ENCODE measurements around the gene WDR83. TPM values are rescaled to one million over a fixed set of nuclear protein-coding genes. Genes with fewer than 3 reads are reported as not detected.

WDR83 gene
- total and polyA plus RNA-seq, 4 donors, result 7.9 to 15.8 (median 11.8) TPM

GRCh38 chr19:12623361-12624031, 43.1 kb upstream of the WDR83 start:
- DNase-seq, result no peak
- ATAC-seq (ENCODE audit: insufficient read depth, low FRiP score), result no peak
- H3K4me3 ChIP-seq, result no peak overlapping the region
- no peak overlapping the region for H3K27ac ChIP-seq (ENCODE audit: low read depth in 1 of 2, low read length in 1 of 2)
- no peak overlapping the region for H3K9ac ChIP-seq (ENCODE audit: insufficient read depth in 1 of 2, low read length in 2 of 2)
- WGBS, 2 donors, result 94 to 95% methylated on average over 4 of the region's 4 CpGs
- no peaks in the 10 kb centered on the region for H3K27me3 ChIP-seq (ENCODE audit: control insufficient read depth in 3 of 3, insufficient read depth in 3 of 3, low read length in 2 of 3)
- H3K9me3 ChIP-seq (ENCODE audit: control insufficient read depth in 4 of 4, insufficient read depth in 3 of 4, low read length in 3 of 4), result peaks cover 0 to 15% (median 12%) of the 10 kb centered on the region in 4 donors
- H3K36me3 ChIP-seq (ENCODE audit: control insufficient read depth in 4 of 4, insufficient read depth in 4 of 4, low read length in 4 of 4), result peaks cover 22 to 37% (median 26%) of the 10 kb centered on the region in 4 donors
- no peak for TF ChIP-seq CTCF (IDR thresholded peaks at IDR 0.05; ENCODE audit: control extremely low read depth, extremely low read depth)
- peaks cover 0 to 1% (median 0%) of the 10 kb centered on the region in 5 donors for H3K4me1 ChIP-seq (ENCODE audit: control insufficient read depth in 5 of 5, insufficient read depth in 5 of 5, low read length in 5 of 5)

GRCh38 chr19:12626958-12627357, 39.6 kb upstream of the WDR83 start:
- TF ChIP-seq CTCF (IDR thresholded peaks at IDR 0.05; ENCODE audit: control extremely low read depth, extremely low read depth), result no peak
- H3K9ac ChIP-seq (ENCODE audit: insufficient read depth in 1 of 2, low read length in 2 of 2), result no peak overlapping the region
- no peak for DNase-seq
- no peaks in the 10 kb centered on the region for H3K4me1 ChIP-seq (ENCODE audit: control insufficient read depth in 5 of 5, insufficient read depth in 5 of 5, low read length in 5 of 5)
- 82 to 94% methylated on average over 8 of the region's 8 CpGs for WGBS, 2 donors
- H3K36me3 ChIP-seq (ENCODE audit: control insufficient read depth in 4 of 4, insufficient read depth in 4 of 4, low read length in 4 of 4), result peaks cover 28 to 53% (median 34%) of the 10 kb centered on the region in 4 donors
- no peaks in the 10 kb centered on the region for H3K27me3 ChIP-seq (ENCODE audit: control insufficient read depth in 3 of 3, insufficient read depth in 3 of 3, low read length in 2 of 3)
- no peak overlapping the region for H3K4me3 ChIP-seq
- ATAC-seq (ENCODE audit: insufficient read depth, low FRiP score), result no peak
- H3K9me3 ChIP-seq (ENCODE audit: control insufficient read depth in 4 of 4, insufficient read depth in 3 of 4, low read length in 3 of 4), result peaks cover 3 to 20% (median 12%) of the 10 kb centered on the region in 4 donors
- H3K27ac ChIP-seq (ENCODE audit: low read depth in 1 of 2, low read length in 1 of 2), result no peak overlapping the region

- Histone ChIP-seq H3K4me1 (ENCODE audit: control insufficient read depth in 5 of 5, insufficient read depth in 5 of 5, low read length in 5 of 5) (no peaks in the 10 kb centered on the region), H3K36me3 (ENCODE audit: control insufficient read depth in 4 of 4, insufficient read depth in 4 of 4, low read length in 4 of 4) (peaks cover 29 to 57% (median 34%) of the 10 kb centered on the region in 4 donors), H3K27me3 (ENCODE audit: control insufficient read depth in 3 of 3, insufficient read depth in 3 of 3, low read length in 2 of 3) (no peaks in the 10 kb centered on the region), H3K4me3 (no peak overlapping the region), H3K27ac (ENCODE audit: low read depth in 1 of 2, low read length in 1 of 2) (no peak overlapping the region), H3K9me3 (ENCODE audit: control insufficient read depth in 4 of 4, insufficient read depth in 3 of 4, low read length in 3 of 4) (peaks cover 3 to 20% (median 12%) of the 10 kb centered on the region in 4 donors), H3K9ac (ENCODE audit: insufficient read depth in 1 of 2, low read length in 2 of 2) (no peak overlapping the region)
- ATAC-seq (ENCODE audit: insufficient read depth, low FRiP score) (no peak), DNase-seq (no peak)
- TF ChIP-seq CTCF (IDR thresholded peaks at IDR 0.05; ENCODE audit: control extremely low read depth, extremely low read depth), result no peak
- WGBS, 2 donors, result 98 to 99% methylated on average over 17 of the region's 17 CpGs
These were observed 38.3 kb upstream of the WDR83 start for GRCh38 chr19:12628040-12629022.
